GDM1 (cell line): Measurements from ENCODE around the gene DNTT.

Experiments used
- DNase-seq: peaks from one replicate; lab custom pipeline; 2025; lab: John Stamatoyannopoulos, UW

DNTT gene

GRCh38 chr10:96309628-96310320 lies 5.5 kb downstream of the DNTT start:
- no peak for DNase-seq

- no peak for DNase-seq
Observed at GRCh38 chr10:96310321-96310669, 6.1 kb downstream of the DNTT start.

GRCh38 chr10:96311180-96311715 lies 7.0 kb downstream of the DNTT start:
- no peak for DNase-seq

- no peak for DNase-seq
Observed at GRCh38 chr10:96313344-96313743, 9.1 kb downstream of the DNTT start.

GRCh38 chr10:96317067-96317833 lies 13.0 kb downstream of the DNTT start:
- no peak for DNase-seq

GRCh38 chr10:96319754-96320474 lies 15.7 kb downstream of the DNTT start:
- no peak for DNase-seq

- no peak for DNase-seq
Observed at GRCh38 chr10:96321822-96322221, 17.6 kb downstream of the DNTT start.

GRCh38 chr10:96322275-96322674 lies 18.0 kb downstream of the DNTT start:
- no peak for DNase-seq

- no peak for DNase-seq
Observed at GRCh38 chr10:96324447-96324846, 20.2 kb downstream of the DNTT start.

- DNase-seq: no peak
Observed at GRCh38 chr10:96325719-96326373, 21.6 kb downstream of the DNTT start.

GRCh38 chr10:96327462-96327861 lies 23.2 kb downstream of the DNTT start:
- no peak for DNase-seq

- DNase-seq: no peak
Observed at GRCh38 chr10:96333101-96333500, 28.9 kb downstream of the DNTT start.

- no peak for DNase-seq
Observed at GRCh38 chr10:96334616-96335526, 30.6 kb downstream of the DNTT start.

- no peak for DNase-seq
Observed at GRCh38 chr10:96337106-96337505, 32.9 kb downstream of the DNTT start.

GRCh38 chr10:96338279-96338925 lies 34.2 kb downstream of the DNTT start:
- no peak for DNase-seq

GRCh38 chr10:96339383-96339782 lies 35.1 kb downstream of the DNTT start:
- DNase-seq: no peak

- DNase-seq: peak; percentile 30
Observed at GRCh38 chr10:96339956-96340904, 36.0 kb downstream of the DNTT start.

- no peak for DNase-seq
Observed at GRCh38 chr10:96341219-96342182, 37.3 kb downstream of the DNTT start.
